Measurements from ENCODE around the gene CTDSPL.

DNA sequence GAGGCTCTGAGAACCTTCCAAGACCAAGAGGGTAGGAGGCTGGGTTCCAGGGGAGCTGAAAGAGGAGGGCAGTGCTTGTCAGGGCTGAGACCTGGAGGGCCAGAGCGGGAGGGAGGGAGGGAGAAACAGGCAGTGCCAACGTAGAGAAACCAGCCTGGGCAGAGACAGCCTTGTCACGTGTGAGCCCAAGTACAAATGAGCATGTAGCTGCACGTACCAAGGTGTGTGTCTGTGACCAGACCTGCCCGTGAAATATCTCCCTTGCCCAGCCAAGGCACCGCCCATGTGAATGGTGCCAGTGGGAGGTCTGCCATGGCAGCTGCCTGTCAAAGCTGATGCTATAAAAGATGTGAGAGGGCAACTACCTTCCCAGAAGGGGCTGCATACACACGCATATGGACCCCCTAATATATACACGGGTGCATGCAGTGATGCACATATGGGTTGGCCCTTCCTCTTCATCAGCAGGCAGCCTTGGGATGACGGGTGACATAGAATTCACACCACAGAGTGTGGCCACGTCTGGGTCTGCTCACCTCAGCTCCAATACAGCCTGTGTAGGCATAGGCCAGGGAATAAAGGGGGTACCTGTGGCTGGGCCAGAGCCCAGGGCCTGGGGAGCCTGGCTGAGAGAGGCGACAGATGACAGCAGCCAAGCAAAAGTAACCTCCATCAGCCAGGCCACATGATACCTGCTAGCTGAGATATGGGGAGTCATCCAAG, 7.8 kb upstream of the CTDSPL start:
- TF ChIP-seq, protein P1, sequence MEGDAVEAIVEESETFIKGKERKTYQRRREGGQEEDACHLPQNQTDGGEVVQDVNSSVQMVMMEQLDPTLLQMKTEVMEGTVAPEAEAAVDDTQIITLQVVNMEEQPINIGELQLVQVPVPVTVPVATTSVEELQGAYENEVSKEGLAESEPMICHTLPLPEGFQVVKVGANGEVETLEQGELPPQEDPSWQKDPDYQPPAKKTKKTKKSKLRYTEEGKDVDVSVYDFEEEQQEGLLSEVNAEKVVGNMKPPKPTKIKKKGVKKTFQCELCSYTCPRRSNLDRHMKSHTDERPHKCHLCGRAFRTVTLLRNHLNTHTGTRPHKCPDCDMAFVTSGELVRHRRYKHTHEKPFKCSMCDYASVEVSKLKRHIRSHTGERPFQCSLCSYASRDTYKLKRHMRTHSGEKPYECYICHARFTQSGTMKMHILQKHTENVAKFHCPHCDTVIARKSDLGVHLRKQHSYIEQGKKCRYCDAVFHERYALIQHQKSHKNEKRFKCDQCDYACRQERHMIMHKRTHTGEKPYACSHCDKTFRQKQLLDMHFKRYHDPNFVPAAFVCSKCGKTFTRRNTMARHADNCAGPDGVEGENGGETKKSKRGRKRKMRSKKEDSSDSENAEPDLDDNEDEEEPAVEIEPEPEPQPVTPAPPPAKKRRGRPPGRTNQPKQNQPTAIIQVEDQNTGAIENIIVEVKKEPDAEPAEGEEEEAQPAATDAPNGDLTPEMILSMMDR (IDR thresholded peaks at IDR 0.05), result no peak
- TF ChIP-seq POLR2A (IDR thresholded peaks at IDR 0.05), result no peak
- TF ChIP-seq POLR2AphosphoS5 (IDR thresholded peaks at IDR 0.05), result no peak

All from sigmoid colon (tissue), 4 donors.